Osteoblast (primary cell): ENCODE measurements around the gene FRMD5. TPM values are rescaled to one million over a fixed set of nuclear protein-coding genes. Genes with fewer than 3 reads are reported as not detected.

Experiments used
- DNase-seq: peaks from one replicate; pipeline ENCODE4 v3.0.0; 2011; ENCODE audit warnings: low spot score, mixed read lengths; ENCODE audit not compliant: insufficient read length; ENCODE audit errors: missing footprints
- H2AFZ ChIP-seq: 2 replicates; pipeline ENCODE4 v1.6.0; 2011; ENCODE audit warnings: mild to moderate bottlenecking, low read length
- H3K27ac ChIP-seq: 2 replicates; pipeline ENCODE4 v1.5.1; 2011; ENCODE audit warnings: mild to moderate bottlenecking, low read depth, low read length, moderate library complexity
- H3K27me3 ChIP-seq: 2 replicates; pipeline ENCODE4 v1.6.0; 2012; ENCODE audit warnings: mild to moderate bottlenecking, control low read depth, inconsistent platforms, low read length, moderate library complexity; ENCODE audit not compliant: insufficient read depth
- H3K36me3 ChIP-seq: 2 replicates; pipeline ENCODE4 v1.5.1; 2011; ENCODE audit warnings: mild to moderate bottlenecking, low read length, control low read depth, moderate library complexity; ENCODE audit not compliant: insufficient read depth
- H3K4me1 ChIP-seq: 2 replicates; pipeline ENCODE4 v1.5.1; 2011; ENCODE audit warnings: mild to moderate bottlenecking, low read length, control low read depth, moderate library complexity; ENCODE audit not compliant: insufficient read depth
- H3K4me2 ChIP-seq: 2 replicates; pipeline ENCODE4 v1.6.0; 2011; ENCODE audit warnings: mild to moderate bottlenecking, low read length; ENCODE audit not compliant: insufficient read depth
- H3K4me3 ChIP-seq: fragments of 200-600 bp; sonication (generic); 3 replicates; pipeline ENCODE4 v1.5.1; 2012; ENCODE audit warnings: mild to moderate bottlenecking, low read length, inconsistent platforms; ENCODE audit not compliant: insufficient read depth
- H3K79me2 ChIP-seq: 2 replicates; pipeline ENCODE4 v1.6.0; 2012; ENCODE audit warnings: mild to moderate bottlenecking, low read length, control low read depth, inconsistent platforms; ENCODE audit not compliant: insufficient read depth
- H3K9me3 ChIP-seq: 2 replicates; pipeline ENCODE4 v1.5.1; 2011; ENCODE audit warnings: low read depth, low read length, control low read depth
- H4K20me1 ChIP-seq: 2 replicates; pipeline ENCODE4 v1.6.0; 2012; ENCODE audit warnings: mild to moderate bottlenecking, low read length, control low read depth; ENCODE audit not compliant: insufficient read depth
- CTCF ChIP-seq: IDR thresholded peaks from 2 replicates; pipeline ENCODE4 v1.5.1; 2011; ENCODE audit warnings: mild to moderate bottlenecking, low read depth, low read length, moderate library complexity; ENCODE audit errors: extremely low read depth
- total RNA-seq: library from RNA; depleted of rRNA; stranded (reverse); fragments of >200 nt; gene quantifications from 2 replicates; pipeline ENCODE4 v1.2.3, GENCODE V29; 2012

FRMD5 gene
- total RNA-seq, 1 donor = 3.3 TPM

GRCh38 chr15:43886558-43886957 is 308.5 kb downstream of the FRMD5 start:
- no peak overlapping the region for H3K4me3 ChIP-seq
- no peak for DNase-seq
- H3K27ac ChIP-seq = no peak overlapping the region
- H3K4me2 ChIP-seq = no peak overlapping the region
- H3K4me1 ChIP-seq = no peaks in the 10 kb centered on the region
- no peaks in the 10 kb centered on the region for H4K20me1 ChIP-seq
- H3K9me3 ChIP-seq = no peaks in the 10 kb centered on the region
- H3K36me3 ChIP-seq = no peaks in the 10 kb centered on the region
- no peak for TF ChIP-seq CTCF
- H3K27me3 ChIP-seq = no peaks in the 10 kb centered on the region
- H2AFZ ChIP-seq = no peak overlapping the region
- H3K79me2 ChIP-seq = no peaks in the 10 kb centered on the region

- Histone ChIP-seq H3K4me1 (no peaks in the 10 kb centered on the region), H3K9me3 (no peaks in the 10 kb centered on the region), H3K27me3 (no peaks in the 10 kb centered on the region), H3K79me2 (no peaks in the 10 kb centered on the region), H2AFZ (no peak overlapping the region), H3K4me2 (no peak overlapping the region), H3K4me3 (no peak overlapping the region), H3K27ac (no peak overlapping the region), H4K20me1 (no peaks in the 10 kb centered on the region), H3K36me3 (no peaks in the 10 kb centered on the region)
- DNase-seq = no peak
- no peak for TF ChIP-seq CTCF
These were observed 311.5 kb downstream of the FRMD5 start for GRCh38 chr15:43883571-43883970.

- no peaks in the 10 kb centered on the region for H3K27me3 ChIP-seq
- peak; percentile 51 for TF ChIP-seq CTCF
- H3K4me1 ChIP-seq = no peaks in the 10 kb centered on the region
- peaks cover 4% of the 10 kb centered on the region for H3K36me3 ChIP-seq
- H2AFZ ChIP-seq = no peak overlapping the region
- H3K4me2 ChIP-seq = no peak overlapping the region
- H3K79me2 ChIP-seq = no peaks in the 10 kb centered on the region
- H3K9me3 ChIP-seq = no peaks in the 10 kb centered on the region
- no peak overlapping the region for H3K4me3 ChIP-seq
- H3K27ac ChIP-seq = no peak overlapping the region
- no peak for DNase-seq
- no peaks in the 10 kb centered on the region for H4K20me1 ChIP-seq
These were observed 313.1 kb downstream of the FRMD5 start for GRCh38 chr15:43881944-43882343.

- H3K4me3 ChIP-seq = no peak overlapping the region
- H3K9me3 ChIP-seq = no peaks in the 10 kb centered on the region
- H3K79me2 ChIP-seq = no peaks in the 10 kb centered on the region
- no peaks in the 10 kb centered on the region for H3K4me1 ChIP-seq
- H4K20me1 ChIP-seq = no peaks in the 10 kb centered on the region
- H3K27ac ChIP-seq = no peak overlapping the region
- no peak overlapping the region for H3K4me2 ChIP-seq
- H3K27me3 ChIP-seq = no peaks in the 10 kb centered on the region
- H2AFZ ChIP-seq = no peak overlapping the region
- no peak for DNase-seq
- no peak for TF ChIP-seq CTCF
- H3K36me3 ChIP-seq = peaks cover 4% of the 10 kb centered on the region
These were observed 313.8 kb downstream of the FRMD5 start for GRCh38 chr15:43881245-43881644.
